ENCODE results near the gene PPP1R11. TPM values are rescaled to one million over a fixed set of nuclear protein-coding genes. Genes with fewer than 3 reads are reported as not detected.

Gene PPP1R11
- total and polyA plus RNA-seq, 2 of the 13 experiments (the other 11 are each of a cell fraction or from before 2014, with no cell fraction given), result 32.1 to 58.9 TPM

GRCh38 chr6:30075094-30075789 lies 8.2 kb downstream of the PPP1R11 start, which contains the start of gene RNF39 (continued):
- TF ChIP-seq ARID4A (CRISPR knock-in tag; IDR thresholded peaks at IDR 0.05; ENCODE audit: borderline replicate concordance), result peak; percentile 69
- 0 out of 2 replicates have a peak, but pooled peaks have one; percentile 19 for TF ChIP-seq SALL1 (CRISPR knock-in tag; IDR thresholded peaks at IDR 0.05)
- TF ChIP-seq SOX5 (CRISPR knock-in tag; IDR thresholded peaks at IDR 0.05; ENCODE audit: borderline replicate concordance), result no peak
- TF ChIP-seq ISL2 (CRISPR knock-in tag; IDR thresholded peaks at IDR 0.05), result 0 out of 2 replicates have a peak, but pooled peaks have one; percentile 22
- no peak for TF ChIP-seq GFI1 (CRISPR knock-in tag; IDR thresholded peaks at IDR 0.05; ENCODE audit: borderline replicate concordance)
- TF ChIP-seq PHF8 (CRISPR knock-in tag; IDR thresholded peaks at IDR 0.05), result peak; percentile 35; the same call in 1 of the 2 replicates
- no peak for TF ChIP-seq ZNF512B (CRISPR knock-in tag; IDR thresholded peaks at IDR 0.05; ENCODE audit: borderline replicate concordance)
- TF ChIP-seq, protein P1, sequence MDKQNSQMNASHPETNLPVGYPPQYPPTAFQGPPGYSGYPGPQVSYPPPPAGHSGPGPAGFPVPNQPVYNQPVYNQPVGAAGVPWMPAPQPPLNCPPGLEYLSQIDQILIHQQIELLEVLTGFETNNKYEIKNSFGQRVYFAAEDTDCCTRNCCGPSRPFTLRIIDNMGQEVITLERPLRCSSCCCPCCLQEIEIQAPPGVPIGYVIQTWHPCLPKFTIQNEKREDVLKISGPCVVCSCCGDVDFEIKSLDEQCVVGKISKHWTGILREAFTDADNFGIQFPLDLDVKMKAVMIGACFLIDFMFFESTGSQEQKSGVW (CRISPR knock-in tag; IDR thresholded peaks at IDR 0.05; ENCODE audit: borderline replicate concordance), result no peak
- TF ChIP-seq, protein P2, sequence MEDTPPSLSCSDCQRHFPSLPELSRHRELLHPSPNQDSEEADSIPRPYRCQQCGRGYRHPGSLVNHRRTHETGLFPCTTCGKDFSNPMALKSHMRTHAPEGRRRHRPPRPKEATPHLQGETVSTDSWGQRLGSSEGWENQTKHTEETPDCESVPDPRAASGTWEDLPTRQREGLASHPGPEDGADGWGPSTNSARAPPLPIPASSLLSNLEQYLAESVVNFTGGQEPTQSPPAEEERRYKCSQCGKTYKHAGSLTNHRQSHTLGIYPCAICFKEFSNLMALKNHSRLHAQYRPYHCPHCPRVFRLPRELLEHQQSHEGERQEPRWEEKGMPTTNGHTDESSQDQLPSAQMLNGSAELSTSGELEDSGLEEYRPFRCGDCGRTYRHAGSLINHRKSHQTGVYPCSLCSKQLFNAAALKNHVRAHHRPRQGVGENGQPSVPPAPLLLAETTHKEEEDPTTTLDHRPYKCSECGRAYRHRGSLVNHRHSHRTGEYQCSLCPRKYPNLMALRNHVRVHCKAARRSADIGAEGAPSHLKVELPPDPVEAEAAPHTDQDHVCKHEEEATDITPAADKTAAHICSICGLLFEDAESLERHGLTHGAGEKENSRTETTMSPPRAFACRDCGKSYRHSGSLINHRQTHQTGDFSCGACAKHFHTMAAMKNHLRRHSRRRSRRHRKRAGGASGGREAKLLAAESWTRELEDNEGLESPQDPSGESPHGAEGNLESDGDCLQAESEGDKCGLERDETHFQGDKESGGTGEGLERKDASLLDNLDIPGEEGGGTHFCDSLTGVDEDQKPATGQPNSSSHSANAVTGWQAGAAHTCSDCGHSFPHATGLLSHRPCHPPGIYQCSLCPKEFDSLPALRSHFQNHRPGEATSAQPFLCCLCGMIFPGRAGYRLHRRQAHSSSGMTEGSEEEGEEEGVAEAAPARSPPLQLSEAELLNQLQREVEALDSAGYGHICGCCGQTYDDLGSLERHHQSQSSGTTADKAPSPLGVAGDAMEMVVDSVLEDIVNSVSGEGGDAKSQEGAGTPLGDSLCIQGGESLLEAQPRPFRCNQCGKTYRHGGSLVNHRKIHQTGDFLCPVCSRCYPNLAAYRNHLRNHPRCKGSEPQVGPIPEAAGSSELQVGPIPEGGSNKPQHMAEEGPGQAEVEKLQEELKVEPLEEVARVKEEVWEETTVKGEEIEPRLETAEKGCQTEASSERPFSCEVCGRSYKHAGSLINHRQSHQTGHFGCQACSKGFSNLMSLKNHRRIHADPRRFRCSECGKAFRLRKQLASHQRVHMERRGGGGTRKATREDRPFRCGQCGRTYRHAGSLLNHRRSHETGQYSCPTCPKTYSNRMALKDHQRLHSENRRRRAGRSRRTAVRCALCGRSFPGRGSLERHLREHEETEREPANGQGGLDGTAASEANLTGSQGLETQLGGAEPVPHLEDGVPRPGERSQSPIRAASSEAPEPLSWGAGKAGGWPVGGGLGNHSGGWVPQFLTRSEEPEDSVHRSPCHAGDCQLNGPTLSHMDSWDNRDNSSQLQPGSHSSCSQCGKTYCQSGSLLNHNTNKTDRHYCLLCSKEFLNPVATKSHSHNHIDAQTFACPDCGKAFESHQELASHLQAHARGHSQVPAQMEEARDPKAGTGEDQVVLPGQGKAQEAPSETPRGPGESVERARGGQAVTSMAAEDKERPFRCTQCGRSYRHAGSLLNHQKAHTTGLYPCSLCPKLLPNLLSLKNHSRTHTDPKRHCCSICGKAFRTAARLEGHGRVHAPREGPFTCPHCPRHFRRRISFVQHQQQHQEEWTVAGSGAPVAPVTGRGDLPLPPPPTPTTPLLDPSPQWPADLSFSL (CRISPR knock-in tag; IDR thresholded peaks at IDR 0.05), result 0 out of 2 replicates have a peak, but pooled peaks have one; percentile 19
